ENCODE measurements around the gene CALHM4.
"Not testable (repeated sequence)": the region's sequence is repeated elsewhere in the genome, so short reads cannot be mapped to it uniquely, and the experiment has no call there.

CALHM4 gene

GRCh38 chr6:116579143-116579542 lies 25.6 kb downstream of the CALHM4 start:
- DNase-seq: no peak

GRCh38 chr6:116580198-116580597 lies 26.6 kb downstream of the CALHM4 start:
- no peak for DNase-seq

DNA sequence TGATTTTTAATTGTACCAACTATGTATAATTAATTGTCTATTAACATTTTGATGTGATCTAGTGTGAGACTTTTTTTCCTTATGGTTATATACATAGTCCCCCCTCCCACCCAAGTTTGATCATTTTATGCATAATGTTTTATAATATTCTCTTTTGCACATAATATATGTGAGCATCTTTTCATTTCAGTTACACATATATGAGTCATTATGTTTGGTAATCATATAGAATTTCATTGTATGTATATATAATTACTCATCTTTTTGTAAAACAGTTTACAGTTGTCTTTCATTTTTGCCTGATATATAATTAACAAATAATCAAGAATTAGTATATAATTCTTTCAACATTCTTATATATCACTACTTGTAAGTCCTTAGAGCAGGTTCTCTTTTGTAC lies 32.7 kb downstream of the CALHM4 start:
- no peak for DNase-seq

GRCh38 chr6:116586738-116587137 lies 33.2 kb downstream of the CALHM4 start:
- DNase-seq: no peak

DNA sequence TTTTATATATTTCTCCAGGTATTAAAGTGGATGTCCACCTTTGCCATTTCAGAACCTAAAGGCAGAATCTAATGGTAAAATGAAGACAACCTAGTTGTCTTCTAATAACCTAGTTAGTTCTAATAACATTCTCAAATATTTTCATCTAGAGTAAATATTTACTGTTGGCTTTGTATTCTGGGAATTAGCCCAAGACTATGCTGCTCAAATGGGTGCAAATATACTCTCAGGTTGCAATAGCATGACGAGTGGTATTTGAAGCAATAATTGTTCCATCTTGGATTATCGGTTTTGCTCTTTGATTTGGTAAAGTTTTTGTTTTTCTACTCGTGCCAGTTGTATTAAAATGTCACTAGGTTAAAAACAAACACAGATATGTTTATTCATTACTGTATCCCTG lies 41.7 kb downstream of the CALHM4 start:
- DNase-seq: no peak

DNA sequence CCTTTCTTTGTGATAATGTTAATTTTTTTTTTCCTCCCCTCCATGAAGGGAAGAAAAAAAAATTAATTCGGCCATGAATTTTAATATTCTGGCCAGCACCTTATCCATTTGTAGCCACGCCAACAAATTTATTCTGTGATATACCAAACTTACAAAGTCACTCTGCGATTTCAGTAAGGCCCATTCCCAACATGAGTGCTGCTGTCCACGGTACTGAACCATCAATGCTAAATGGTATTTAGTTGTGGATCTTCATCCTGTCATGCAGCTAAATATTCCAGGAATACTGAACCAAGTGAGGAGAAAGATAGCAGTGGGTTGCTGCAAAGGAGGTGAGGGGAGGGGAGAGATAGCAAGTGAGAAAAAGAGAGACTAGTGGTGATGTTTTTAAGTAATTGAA lies 43.3 kb downstream of the CALHM4 start:
- DNase-seq: no peak

DNA sequence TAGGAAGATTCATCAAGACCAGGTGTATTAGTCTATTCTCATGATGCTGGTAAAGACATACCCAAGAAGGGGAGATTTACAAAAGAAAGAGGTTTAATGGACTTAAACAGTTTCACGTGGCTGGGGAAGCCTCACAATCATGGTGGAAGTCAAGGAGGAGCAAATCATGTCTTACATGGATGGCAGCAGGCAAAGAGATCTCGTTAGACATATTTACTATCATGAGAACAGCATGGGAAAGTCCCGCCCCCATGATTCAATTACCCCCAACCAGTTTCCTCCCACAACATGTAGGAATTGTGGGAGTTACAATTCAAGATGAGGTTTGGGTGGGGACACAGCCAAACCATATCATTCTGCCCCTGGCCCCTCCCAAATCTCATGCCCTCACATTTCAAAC lies 50.4 kb downstream of the CALHM4 start:
- DNase-seq: not testable (repeated sequence)

GRCh38 chr6:116604868-116605267 lies 51.3 kb downstream of the CALHM4 start:
- not testable (repeated sequence) for DNase-seq

DNA sequence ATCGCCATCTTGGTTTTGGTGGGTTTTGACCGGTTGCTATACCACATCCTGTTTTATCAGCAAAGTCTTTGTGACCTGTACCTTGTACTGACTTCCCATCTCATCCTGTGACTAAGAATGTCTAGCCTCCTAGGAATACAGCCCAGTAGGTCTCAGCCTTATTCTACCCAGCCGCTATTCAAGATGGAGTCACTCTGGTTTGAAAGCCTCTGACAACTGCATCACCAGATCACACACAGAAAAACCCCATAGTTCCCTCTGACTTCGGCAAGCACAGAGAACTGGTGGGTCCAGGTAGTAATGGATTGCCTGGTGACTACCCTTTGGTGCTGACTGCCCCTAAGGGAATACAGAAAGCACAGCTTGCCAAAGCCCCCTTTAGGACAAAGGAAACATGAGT lies 52.4 kb downstream of the CALHM4 start:
- DNase-seq: no peak

All from NCI-H1048 (cell line).